Liver (tissue), 9 donors: ENCODE measurements around the gene HIP1R. TPM values are rescaled to one million over a fixed set of nuclear protein-coding genes. Genes with fewer than 3 reads are reported as not detected.
"Not testable (repeated sequence)": the region's sequence is repeated elsewhere in the genome, so short reads cannot be mapped to it uniquely, and the experiment has no call there.

Experiments used
- DNase-seq: peaks from one replicate; pipeline ENCODE4 v3.0.0-alpha.2; 2017; ENCODE audit warnings: low spot score
- H3K27ac ChIP-seq, 2 donors: one replicate each; pipeline ENCODE4 v1.7.0; 2013; ENCODE audit warnings: inconsistent platforms in 2 of 2, low read length in 2 of 2, control low read depth in 1 of 2, low read depth in 1 of 2, mild to moderate bottlenecking in 1 of 2
- H3K27me3 ChIP-seq, 4 donors: one replicate each; pipeline versions ENCODE4 v1.6.1 to v1.7.0; 2013; ENCODE audit warnings: low read length in 3 of 4, inconsistent platforms in 1 of 4, mild to moderate bottlenecking in 1 of 4, moderate library complexity in 1 of 4; ENCODE audit not compliant: control insufficient read depth in 4 of 4, insufficient read depth in 4 of 4
- H3K36me3 ChIP-seq, 4 donors: one replicate each; pipeline versions ENCODE4 v1.6.1 to v1.7.0; 2013; ENCODE audit warnings: low read length in 3 of 4, mild to moderate bottlenecking in 3 of 4, low read depth in 1 of 4, moderate library complexity in 1 of 4; ENCODE audit not compliant: control insufficient read depth in 4 of 4, insufficient read depth in 3 of 4
- H3K4me1 ChIP-seq, 4 donors: one replicate each; pipeline versions ENCODE4 v1.6.1 to v1.7.0; 2013; ENCODE audit warnings: low read length in 3 of 4, mild to moderate bottlenecking in 3 of 4, moderate library complexity in 1 of 4; ENCODE audit not compliant: control insufficient read depth in 4 of 4, insufficient read depth in 4 of 4
- H3K4me3 ChIP-seq, 3 donors: one replicate each; pipeline versions ENCODE4 v1.6.1 to v1.7.0; 2013; ENCODE audit warnings: low read length in 3 of 3, control low read depth in 1 of 3, low read depth in 1 of 3, mild to moderate bottlenecking in 1 of 3
- H3K9ac ChIP-seq, 2 donors: one replicate each; pipeline ENCODE4 v1.7.0; 2013; ENCODE audit warnings: low read length in 2 of 2, mild to moderate bottlenecking in 2 of 2, moderate library complexity in 2 of 2, control low read depth in 1 of 2, low read depth in 1 of 2
- H3K9me3 ChIP-seq, 4 donors: one replicate each; pipeline versions ENCODE4 v1.6.1 to v1.7.0; 2013; ENCODE audit warnings: low read length in 3 of 4; ENCODE audit not compliant: control insufficient read depth in 4 of 4
- ATF3 ChIP-seq: IDR thresholded peaks from 2 replicates; pipeline ENCODE4 v1.6.1; 2016; ENCODE audit warnings: antibody characterized with exemption
- CTCF ChIP-seq: fragments of 150-350 bp; IDR thresholded peaks from 2 replicates; pipeline ENCODE4 v1.5.1; 2017; ENCODE audit warnings: improper control_type of control experiment, low read depth, low read length; ENCODE audit not compliant: missing input control
- FOXA2 ChIP-seq: IDR thresholded peaks from 2 replicates; pipeline ENCODE4 v1.6.1; 2016; ENCODE audit warnings: antibody characterized with exemption
- GABPA ChIP-seq, 2 donors: IDR thresholded peaks in 1 of 2; conservative IDR thresholded peaks in 1 of 2; 2 replicates each; pipeline ENCODE4 v1.6.1; 2016; ENCODE audit warnings: antibody characterized with exemption in 2 of 2, mild to moderate bottlenecking in 1 of 2, moderate library complexity in 1 of 2
- HNF4A ChIP-seq, 2 donors: conservative IDR thresholded peaks; 2 replicates each; pipeline ENCODE4 v1.6.1; 2016; ENCODE audit warnings: antibody characterized with exemption in 2 of 2, mild to moderate bottlenecking in 2 of 2
- HNF4G ChIP-seq: IDR thresholded peaks from 2 replicates; pipeline ENCODE4 v1.6.1; 2016; ENCODE audit warnings: antibody characterized with exemption
- JUND ChIP-seq, 2 donors: IDR thresholded peaks; 2 replicates each; pipeline ENCODE4 v1.6.1; 2016; ENCODE audit warnings: antibody characterized with exemption in 2 of 2
- NR2F2 ChIP-seq: IDR thresholded peaks from 2 replicates; pipeline ENCODE4 v1.6.1; 2016; ENCODE audit warnings: antibody characterized with exemption
- RAD21 ChIP-seq, 2 donors: IDR thresholded peaks; 2 replicates each; pipeline ENCODE4 v1.6.1; 2016; ENCODE audit warnings: antibody characterized with exemption in 2 of 2, mild to moderate bottlenecking in 2 of 2
- REST ChIP-seq: IDR thresholded peaks from 2 replicates; pipeline ENCODE4 v1.6.1; 2016; ENCODE audit warnings: antibody characterized with exemption, mild to moderate bottlenecking
- RXRA ChIP-seq, 2 donors: IDR thresholded peaks; 2 replicates each; pipeline ENCODE4 v1.6.1; 2017 to 2018; ENCODE audit warnings: antibody characterized with exemption in 2 of 2, mild to moderate bottlenecking in 1 of 2
- SP1 ChIP-seq: IDR thresholded peaks from 2 replicates; pipeline ENCODE4 v1.6.1; 2018; ENCODE audit warnings: antibody characterized with exemption, mild to moderate bottlenecking
- TAF1 ChIP-seq: conservative IDR thresholded peaks from 2 replicates; pipeline ENCODE4 v1.6.1; 2016; ENCODE audit warnings: antibody characterized with exemption, mild to moderate bottlenecking
- YY1 ChIP-seq: IDR thresholded peaks from 2 replicates; pipeline ENCODE4 v1.6.1; 2016; ENCODE audit warnings: antibody characterized with exemption, mild to moderate bottlenecking
- ZBTB33 ChIP-seq: IDR thresholded peaks from 2 replicates; pipeline ENCODE4 v1.6.1; 2016; ENCODE audit warnings: antibody characterized with exemption
- WGBS: extraction: QIAGEN DNeasy Blood & Tissue Kit; methylation state at CpG from one replicate; pipeline ENCODE4 v1.1.7; 2013; 5-methylcytosine and 5-hydroxymethylcytosine counted together
- polyA plus RNA-seq, 2 donors: library from polyadenylated mRNA; stranded (reverse) in 1 of 2; unstranded in 1 of 2; fragments of 200-250 nt in 1 of 2; fragments of >200 nt in 1 of 2; fragmentation: Nextera tagmentation in 1 of 2; extraction: Ambion mirVana in 1 of 2; gene quantifications; one replicate each; pipeline versions ENCODE4 v1.2.1 to v1.2.3, GENCODE V29; 2013 to 2015
- total RNA-seq, 2 donors: library from RNA; depleted of rRNA; stranded (reverse); fragments of >200 nt; gene quantifications; one replicate each; pipeline ENCODE4 v1.2.3, GENCODE V29; 2014
- donor health status: healthy.
- donor health status: healthy.
- donor health status: healthy.
- donor health status: healthy.
- donor health status: healthy.

Gene HIP1R
- total and polyA plus RNA-seq, 4 donors = 12.4 to 52.5 (median 17.0) TPM

- TF ChIP-seq CTCF (no peak), TAF1 (no peak), HNF4A (conservative IDR thresholded peaks at IDR 0.05) (no peak), ATF3 (no peak), RXRA (IDR thresholded peaks at IDR 0.05) (no peak), NR2F2 (no peak), RAD21 (IDR thresholded peaks at IDR 0.05) (no peak)
Observed at GRCh38 chr12:122903693-122904034, 68.4 kb downstream of the HIP1R start (continued).

- WGBS = 96% methylated on average over 5 of the region's 5 CpGs
- H3K9me3 ChIP-seq, H3K27me3 ChIP-seq, H3K27ac ChIP-seq, DNase-seq, H3K36me3 ChIP-seq, H3K4me1 ChIP-seq, H3K4me3 ChIP-seq, H3K9ac ChIP-seq: not testable (repeated sequence)
Observed at GRCh38 chr12:122905258-122905657, 70.0 kb downstream of the HIP1R start.

GRCh38 chr12:122908915-122909314 lies 73.7 kb downstream of the HIP1R start:
- Histone ChIP-seq H3K4me1 (no peaks in the 10 kb centered on the region), H3K9me3 (no peaks in the 10 kb centered on the region), H3K27ac (no peak overlapping the region), H3K36me3 (no peaks in the 10 kb centered on the region), H3K27me3 (no peaks in the 10 kb centered on the region), H3K4me3 (no peak overlapping the region), H3K9ac (no peak overlapping the region)
- WGBS = 85% methylated on average over 6 of the region's 6 CpGs
- DNase-seq = no peak
- TF ChIP-seq SP1 (no peak), REST (no peak), ZBTB33 (no peak), YY1 (no peak), GABPA (IDR thresholded peaks at IDR 0.05 in 1 of 2, conservative IDR thresholded peaks at IDR 0.05 in 1 of 2) (no peak), RAD21 (IDR thresholded peaks at IDR 0.05) (no peak), FOXA2 (no peak), HNF4G (no peak), RXRA (IDR thresholded peaks at IDR 0.05) (no peak), JUND (IDR thresholded peaks at IDR 0.05) (no peak)
